MM.1S (cell line): ENCODE data around the gene FITM2.

ENCODE experiments used
- EZH2 ChIP-seq: fragments of 300-600 bp; sonication (generic); optimal IDR thresholded peaks from 2 replicates; pipeline ENCODE3; 2017; ENCODE audit warnings: low read depth, mild to moderate bottlenecking, antibody characterized with exemption, low read length, mixed read lengths
- EZH2phosphoT487 ChIP-seq: fragments of 300-600 bp; sonication (generic); IDR thresholded peaks from 2 replicates; pipeline ENCODE4 v1.6.1; 2018; ENCODE audit warnings: antibody characterized with exemption, low read length
- TF ChIP-seq, protein P1 (sequence below): fragments of 300-600 bp; sonication (generic); IDR thresholded peaks from 2 replicates; pipeline ENCODE4 v1.5.1; 2016; ENCODE audit warnings: antibody characterized with exemption, low read length, mixed read lengths

DNA sequence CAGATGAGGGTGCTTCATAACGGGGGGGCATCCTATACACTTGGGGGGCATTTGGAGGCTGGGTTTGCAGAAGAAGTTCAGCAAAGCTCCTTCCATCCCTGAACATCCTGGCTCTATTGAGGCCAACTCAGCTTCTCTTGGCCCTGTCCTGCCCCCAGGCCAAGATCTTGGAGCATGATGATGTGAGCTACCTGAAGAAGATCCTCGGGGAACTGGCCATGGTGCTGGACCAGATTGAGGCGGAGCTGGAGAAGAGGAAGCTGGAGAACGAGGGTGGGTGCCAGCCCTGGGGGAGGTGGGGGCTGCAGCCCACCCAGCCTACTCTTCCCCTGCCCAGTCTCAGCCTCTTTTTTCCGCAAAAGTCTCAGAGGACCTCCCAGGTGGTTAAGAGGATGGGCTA is 46.7 kb downstream of the FITM2 start:
- TF ChIP-seq, protein P1, sequence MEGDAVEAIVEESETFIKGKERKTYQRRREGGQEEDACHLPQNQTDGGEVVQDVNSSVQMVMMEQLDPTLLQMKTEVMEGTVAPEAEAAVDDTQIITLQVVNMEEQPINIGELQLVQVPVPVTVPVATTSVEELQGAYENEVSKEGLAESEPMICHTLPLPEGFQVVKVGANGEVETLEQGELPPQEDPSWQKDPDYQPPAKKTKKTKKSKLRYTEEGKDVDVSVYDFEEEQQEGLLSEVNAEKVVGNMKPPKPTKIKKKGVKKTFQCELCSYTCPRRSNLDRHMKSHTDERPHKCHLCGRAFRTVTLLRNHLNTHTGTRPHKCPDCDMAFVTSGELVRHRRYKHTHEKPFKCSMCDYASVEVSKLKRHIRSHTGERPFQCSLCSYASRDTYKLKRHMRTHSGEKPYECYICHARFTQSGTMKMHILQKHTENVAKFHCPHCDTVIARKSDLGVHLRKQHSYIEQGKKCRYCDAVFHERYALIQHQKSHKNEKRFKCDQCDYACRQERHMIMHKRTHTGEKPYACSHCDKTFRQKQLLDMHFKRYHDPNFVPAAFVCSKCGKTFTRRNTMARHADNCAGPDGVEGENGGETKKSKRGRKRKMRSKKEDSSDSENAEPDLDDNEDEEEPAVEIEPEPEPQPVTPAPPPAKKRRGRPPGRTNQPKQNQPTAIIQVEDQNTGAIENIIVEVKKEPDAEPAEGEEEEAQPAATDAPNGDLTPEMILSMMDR: no peak
- no peak for TF ChIP-seq EZH2phosphoT487
- TF ChIP-seq EZH2: no peak
